ENCODE measurements around the gene C7orf33.

Gene C7orf33

GRCh38 chr7:148637094-148637493 lies 46.5 kb downstream of the C7orf33 start:
- TF ChIP-seq TEAD4 (IDR thresholded peaks at IDR 0.05), result no peak
- no peak for TF ChIP-seq RAD21 (IDR thresholded peaks at IDR 0.05; ENCODE audit: low read depth)
- no peak for TF ChIP-seq TCF12 (IDR thresholded peaks at IDR 0.05; ENCODE audit: low read depth)
- TF ChIP-seq EP300 (IDR thresholded peaks at IDR 0.05; ENCODE audit: borderline replicate concordance), result no peak
- no peak for TF ChIP-seq NFIC (IDR thresholded peaks at IDR 0.05)
- TF ChIP-seq TAF1 (IDR thresholded peaks at IDR 0.05; ENCODE audit: low read depth), result no peak
- no peak for TF ChIP-seq ZBTB7A (IDR thresholded peaks at IDR 0.05; ENCODE audit: low read depth)
- TF ChIP-seq CREB1 (IDR thresholded peaks at IDR 0.05; ENCODE audit: low read depth), result no peak
- TF ChIP-seq REST (IDR thresholded peaks at IDR 0.05; ENCODE audit: low read depth), result no peak
- no peak for TF ChIP-seq FOXM1 (IDR thresholded peaks at IDR 0.05; ENCODE audit: borderline replicate concordance, low read depth)
- no peak for TF ChIP-seq USF1 (IDR thresholded peaks at IDR 0.05)
- no peak for TF ChIP-seq CEBPB (IDR thresholded peaks at IDR 0.05)
- TF ChIP-seq YY1 (IDR thresholded peaks at IDR 0.05; ENCODE audit: low read depth), result no peak
- TF ChIP-seq, protein P1, sequence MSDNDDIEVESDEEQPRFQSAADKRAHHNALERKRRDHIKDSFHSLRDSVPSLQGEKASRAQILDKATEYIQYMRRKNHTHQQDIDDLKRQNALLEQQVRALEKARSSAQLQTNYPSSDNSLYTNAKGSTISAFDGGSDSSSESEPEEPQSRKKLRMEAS (IDR thresholded peaks at IDR 0.05), result no peak
- TF ChIP-seq EGR1 (IDR thresholded peaks at IDR 0.05), result no peak

GRCh38 chr7:148645898-148646297 lies 55.3 kb downstream of the C7orf33 start:
- TF ChIP-seq EP300 (IDR thresholded peaks at IDR 0.05; ENCODE audit: borderline replicate concordance) (no peak), NFIC (IDR thresholded peaks at IDR 0.05) (no peak), YY1 (IDR thresholded peaks at IDR 0.05; ENCODE audit: low read depth) (no peak), CEBPB (IDR thresholded peaks at IDR 0.05) (no peak), TCF12 (IDR thresholded peaks at IDR 0.05; ENCODE audit: low read depth) (no peak), CREB1 (IDR thresholded peaks at IDR 0.05; ENCODE audit: low read depth) (no peak), FOXM1 (IDR thresholded peaks at IDR 0.05; ENCODE audit: borderline replicate concordance, low read depth) (no peak), REST (IDR thresholded peaks at IDR 0.05; ENCODE audit: low read depth) (no peak), USF1 (IDR thresholded peaks at IDR 0.05) (no peak), TAF1 (IDR thresholded peaks at IDR 0.05; ENCODE audit: low read depth) (no peak), TEAD4 (IDR thresholded peaks at IDR 0.05) (no peak), EGR1 (IDR thresholded peaks at IDR 0.05) (no peak), RAD21 (IDR thresholded peaks at IDR 0.05; ENCODE audit: low read depth) (no peak), ZBTB7A (IDR thresholded peaks at IDR 0.05; ENCODE audit: low read depth) (no peak)
- TF ChIP-seq, protein P1 (IDR thresholded peaks at IDR 0.05), result no peak

GRCh38 chr7:148650232-148650858 lies 59.8 kb downstream of the C7orf33 start:
- TF ChIP-seq TAF1 (IDR thresholded peaks at IDR 0.05; ENCODE audit: low read depth) (no peak), TEAD4 (IDR thresholded peaks at IDR 0.05) (peak; percentile 22; the same call in 1 of the 2 replicates)

DNA sequence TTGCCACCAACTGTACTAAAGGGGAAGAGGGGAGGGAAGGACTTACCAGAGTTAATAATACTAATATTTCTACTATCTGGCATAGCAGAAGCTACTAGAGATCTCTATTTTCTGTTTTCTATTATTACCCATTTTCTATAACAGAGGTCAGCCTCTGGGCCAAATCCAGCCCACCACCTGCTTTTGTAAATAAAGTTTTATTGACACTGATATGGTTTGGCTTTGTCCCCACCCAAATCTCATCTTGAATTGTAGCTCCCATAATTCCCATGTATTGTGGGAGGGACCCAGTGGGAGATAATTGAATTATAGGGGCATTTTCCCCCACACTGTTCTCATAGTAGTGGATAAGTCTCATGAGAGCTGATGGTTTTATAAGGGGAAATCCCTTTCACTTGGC lies 62.2 kb downstream of the C7orf33 start:
- no peak for TF ChIP-seq EP300 (IDR thresholded peaks at IDR 0.05; ENCODE audit: borderline replicate concordance)
- no peak for TF ChIP-seq RAD21 (IDR thresholded peaks at IDR 0.05; ENCODE audit: low read depth)
- no peak for TF ChIP-seq EGR1 (IDR thresholded peaks at IDR 0.05)
- TF ChIP-seq, protein P1 (IDR thresholded peaks at IDR 0.05), result no peak
- TF ChIP-seq ZBTB7A (IDR thresholded peaks at IDR 0.05; ENCODE audit: low read depth), result no peak
- no peak for TF ChIP-seq FOXM1 (IDR thresholded peaks at IDR 0.05; ENCODE audit: borderline replicate concordance, low read depth)
- no peak for TF ChIP-seq YY1 (IDR thresholded peaks at IDR 0.05; ENCODE audit: low read depth)
- TF ChIP-seq TAF1 (IDR thresholded peaks at IDR 0.05; ENCODE audit: low read depth), result no peak
- TF ChIP-seq TCF12 (IDR thresholded peaks at IDR 0.05; ENCODE audit: low read depth), result no peak
- TF ChIP-seq USF1 (IDR thresholded peaks at IDR 0.05), result no peak
- TF ChIP-seq CEBPB (IDR thresholded peaks at IDR 0.05), result no peak
- TF ChIP-seq NFIC (IDR thresholded peaks at IDR 0.05), result no peak
- TF ChIP-seq REST (IDR thresholded peaks at IDR 0.05; ENCODE audit: low read depth), result no peak
- no peak for TF ChIP-seq TEAD4 (IDR thresholded peaks at IDR 0.05)
- TF ChIP-seq CREB1 (IDR thresholded peaks at IDR 0.05; ENCODE audit: low read depth), result no peak

All from Ishikawa (cell line).